Progenitor cell of endocrine pancreas (in vitro differentiated cells): ENCODE data around the gene PTK6. TPM values are rescaled to one million over a fixed set of nuclear protein-coding genes. Genes with fewer than 3 reads are reported as not detected.

Experiments used
- DNase-seq: peaks from one replicate; pipeline ENCODE4 v3.0.0; 2021; ENCODE audit warnings: low spot score; ENCODE audit not compliant: unreplicated experiment
- H3K27ac Mint-ChIP-seq: 2 replicates; pipeline ENCODE4 v1.8.0; 2021; ENCODE audit warnings: mild to moderate bottlenecking, moderate library complexity, mixed read lengths
- H3K27me3 Mint-ChIP-seq: 2 replicates; pipeline ENCODE4 v1.8.0; 2021; ENCODE audit warnings: mixed read lengths
- H3K36me3 Mint-ChIP-seq: 2 replicates; pipeline ENCODE4 v1.8.0; 2022; ENCODE audit warnings: mixed read lengths; ENCODE audit not compliant: insufficient read depth
- H3K4me1 Mint-ChIP-seq: 2 replicates; pipeline ENCODE4 v1.8.0; 2021; ENCODE audit warnings: low read depth, mixed read lengths
- H3K4me3 Mint-ChIP-seq: 2 replicates; pipeline ENCODE4 v1.8.0; 2021; ENCODE audit warnings: low read depth, mild to moderate bottlenecking, moderate library complexity, mixed read lengths
- H3K9me3 Mint-ChIP-seq: 2 replicates; pipeline ENCODE4 v1.8.0; 2021; ENCODE audit warnings: low read depth, mixed read lengths
- total RNA-seq: library from RNA; stranded (reverse); gene quantifications from 2 replicates; pipeline ENCODE4 v1.2.1, GENCODE V29; 2021
- TF ChIP-seq, protein P1 (sequence below): fragments of 200-600 bp; sonication (generic); IDR thresholded peaks from one replicate; pipeline ENCODE4 v1.5.0; 2021; ENCODE audit warnings: antibody characterized with exemption, mild to moderate bottlenecking; ENCODE audit not compliant: unreplicated experiment

PTK6 gene
- total RNA-seq, 1 donor from 2014 or later: 0.29 TPM

GRCh38 chr20:63542031-63542559, 4.9 kb upstream of the PTK6 start:
- no peaks in the 10 kb centered on the region for H3K9me3 Mint-ChIP-seq
- H3K27me3 Mint-ChIP-seq: peaks cover 12% of the 10 kb centered on the region
- peaks cover 3% of the 10 kb centered on the region for H3K4me1 Mint-ChIP-seq
- H3K36me3 Mint-ChIP-seq: no peaks in the 10 kb centered on the region
- no peak for DNase-seq
- H3K27ac Mint-ChIP-seq: no peak overlapping the region
- TF ChIP-seq, protein P1, sequence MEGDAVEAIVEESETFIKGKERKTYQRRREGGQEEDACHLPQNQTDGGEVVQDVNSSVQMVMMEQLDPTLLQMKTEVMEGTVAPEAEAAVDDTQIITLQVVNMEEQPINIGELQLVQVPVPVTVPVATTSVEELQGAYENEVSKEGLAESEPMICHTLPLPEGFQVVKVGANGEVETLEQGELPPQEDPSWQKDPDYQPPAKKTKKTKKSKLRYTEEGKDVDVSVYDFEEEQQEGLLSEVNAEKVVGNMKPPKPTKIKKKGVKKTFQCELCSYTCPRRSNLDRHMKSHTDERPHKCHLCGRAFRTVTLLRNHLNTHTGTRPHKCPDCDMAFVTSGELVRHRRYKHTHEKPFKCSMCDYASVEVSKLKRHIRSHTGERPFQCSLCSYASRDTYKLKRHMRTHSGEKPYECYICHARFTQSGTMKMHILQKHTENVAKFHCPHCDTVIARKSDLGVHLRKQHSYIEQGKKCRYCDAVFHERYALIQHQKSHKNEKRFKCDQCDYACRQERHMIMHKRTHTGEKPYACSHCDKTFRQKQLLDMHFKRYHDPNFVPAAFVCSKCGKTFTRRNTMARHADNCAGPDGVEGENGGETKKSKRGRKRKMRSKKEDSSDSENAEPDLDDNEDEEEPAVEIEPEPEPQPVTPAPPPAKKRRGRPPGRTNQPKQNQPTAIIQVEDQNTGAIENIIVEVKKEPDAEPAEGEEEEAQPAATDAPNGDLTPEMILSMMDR: no peak
- no peak overlapping the region for H3K4me3 Mint-ChIP-seq

- Mint-ChIP-seq H3K27ac (no peak overlapping the region), H3K36me3 (no peaks in the 10 kb centered on the region), H3K4me1 (peaks cover 3% of the 10 kb centered on the region), H3K27me3 (peaks cover 8% of the 10 kb centered on the region), H3K9me3 (no peaks in the 10 kb centered on the region), H3K4me3 (no peak overlapping the region)
- DNase-seq: no peak
- TF ChIP-seq, protein P1: no peak
Observed at GRCh38 chr20:63541371-63541770, 4.2 kb upstream of the PTK6 start.

GRCh38 chr20:63540417-63541186, 3.4 kb upstream of the PTK6 start:
- no peak for DNase-seq
- Mint-ChIP-seq H3K27ac (no peak overlapping the region), H3K4me1 (peaks cover 4% of the 10 kb centered on the region), H3K9me3 (no peaks in the 10 kb centered on the region), H3K36me3 (no peaks in the 10 kb centered on the region), H3K27me3 (peaks cover 8% of the 10 kb centered on the region), H3K4me3 (no peak overlapping the region)
- TF ChIP-seq, protein P1: no peak

- Mint-ChIP-seq H3K4me3 (no peak overlapping the region), H3K36me3 (no peaks in the 10 kb centered on the region), H3K27ac (no peak overlapping the region), H3K9me3 (no peaks in the 10 kb centered on the region), H3K4me1 (peaks cover 1% of the 10 kb centered on the region), H3K27me3 (peaks cover 5% of the 10 kb centered on the region)
- TF ChIP-seq, protein P1: no peak
- DNase-seq: no peak
Observed at GRCh38 chr20:63539441-63540370, 2.5 kb upstream of the PTK6 start.

- DNase-seq: no peak
- TF ChIP-seq, protein P1: no peak
- H3K4me1 Mint-ChIP-seq: peaks cover 1% of the 10 kb centered on the region
- H3K27me3 Mint-ChIP-seq: peaks cover 5% of the 10 kb centered on the region
- H3K27ac Mint-ChIP-seq: no peak overlapping the region
- H3K4me3 Mint-ChIP-seq: no peak overlapping the region
- H3K36me3 Mint-ChIP-seq: no peaks in the 10 kb centered on the region
- H3K9me3 Mint-ChIP-seq: no peaks in the 10 kb centered on the region
Observed at GRCh38 chr20:63539092-63539430, 1.9 kb upstream of the PTK6 start.
